ENCODE measurements around the gene PTPRJ. TPM values are rescaled to one million over a fixed set of nuclear protein-coding genes. Genes with fewer than 3 reads are reported as not detected.

The PTPRJ gene
- total RNA-seq, 1 donor from 2014 or later, result 18.6 TPM

DNA sequence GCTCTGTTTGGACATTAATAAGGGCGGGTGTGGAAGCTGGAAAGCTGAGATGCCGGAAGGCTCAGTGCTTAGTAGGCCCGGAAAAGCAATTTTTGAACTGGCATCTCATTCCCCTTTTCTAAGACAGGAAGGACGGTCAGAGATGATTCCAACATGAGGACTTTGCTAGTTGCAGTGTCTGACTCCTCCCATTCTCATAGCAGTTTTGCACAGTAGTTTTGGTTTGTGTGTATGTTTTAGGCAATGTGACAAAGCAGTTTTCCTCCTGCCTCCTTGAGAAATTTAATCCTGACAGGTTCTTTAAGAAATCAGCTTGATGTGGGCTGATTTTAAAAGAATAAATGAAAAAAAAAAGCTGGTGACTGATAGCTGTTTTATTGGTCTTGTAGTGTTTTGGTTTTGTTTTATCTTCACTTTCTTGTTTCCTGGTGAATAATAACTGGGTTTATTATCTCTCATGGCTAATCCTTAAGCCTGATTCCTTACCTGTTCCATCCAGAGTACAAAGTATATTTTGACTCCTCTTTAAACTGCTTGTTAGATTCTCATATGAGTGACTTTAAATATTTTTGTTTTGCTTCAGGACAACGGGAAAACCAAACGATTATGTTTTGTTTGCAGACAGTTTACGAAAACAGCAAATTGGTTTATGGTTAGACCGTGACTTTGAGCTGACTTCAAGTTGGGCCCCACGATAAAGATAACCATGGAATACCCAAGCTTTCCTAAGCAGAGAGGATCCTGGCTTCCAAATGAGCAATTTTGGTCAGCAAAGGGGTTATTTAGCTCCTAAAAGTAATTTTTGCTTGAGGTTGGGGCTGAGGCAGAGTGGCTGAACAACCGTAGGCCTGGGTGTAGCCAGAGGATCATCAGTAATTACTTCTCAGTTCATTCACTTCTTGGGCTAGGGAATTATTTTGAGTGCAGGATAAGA is 3.4 kb downstream of the PTPRJ start:
- DNase-seq (ENCODE audit: extremely low spot score, unreplicated experiment), result no peak
- H3K4me1 Mint-ChIP-seq (ENCODE audit: unreplicated experiment), result peaks cover 39% of the 10 kb centered on the region
- H3K27me3 Mint-ChIP-seq, result peaks cover 3% of the 10 kb centered on the region
- no peaks in the 10 kb centered on the region for H3K36me3 Mint-ChIP-seq
- no peaks in the 10 kb centered on the region for H3K9me3 Mint-ChIP-seq
- TF ChIP-seq, protein P1, sequence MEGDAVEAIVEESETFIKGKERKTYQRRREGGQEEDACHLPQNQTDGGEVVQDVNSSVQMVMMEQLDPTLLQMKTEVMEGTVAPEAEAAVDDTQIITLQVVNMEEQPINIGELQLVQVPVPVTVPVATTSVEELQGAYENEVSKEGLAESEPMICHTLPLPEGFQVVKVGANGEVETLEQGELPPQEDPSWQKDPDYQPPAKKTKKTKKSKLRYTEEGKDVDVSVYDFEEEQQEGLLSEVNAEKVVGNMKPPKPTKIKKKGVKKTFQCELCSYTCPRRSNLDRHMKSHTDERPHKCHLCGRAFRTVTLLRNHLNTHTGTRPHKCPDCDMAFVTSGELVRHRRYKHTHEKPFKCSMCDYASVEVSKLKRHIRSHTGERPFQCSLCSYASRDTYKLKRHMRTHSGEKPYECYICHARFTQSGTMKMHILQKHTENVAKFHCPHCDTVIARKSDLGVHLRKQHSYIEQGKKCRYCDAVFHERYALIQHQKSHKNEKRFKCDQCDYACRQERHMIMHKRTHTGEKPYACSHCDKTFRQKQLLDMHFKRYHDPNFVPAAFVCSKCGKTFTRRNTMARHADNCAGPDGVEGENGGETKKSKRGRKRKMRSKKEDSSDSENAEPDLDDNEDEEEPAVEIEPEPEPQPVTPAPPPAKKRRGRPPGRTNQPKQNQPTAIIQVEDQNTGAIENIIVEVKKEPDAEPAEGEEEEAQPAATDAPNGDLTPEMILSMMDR (conservative IDR thresholded peaks at IDR 0.05), result no peak
- H3K27ac Mint-ChIP-seq, result peak overlapping the region; percentile 50
- H3K4me3 Mint-ChIP-seq, result peak overlapping the region; percentile 77

DNA sequence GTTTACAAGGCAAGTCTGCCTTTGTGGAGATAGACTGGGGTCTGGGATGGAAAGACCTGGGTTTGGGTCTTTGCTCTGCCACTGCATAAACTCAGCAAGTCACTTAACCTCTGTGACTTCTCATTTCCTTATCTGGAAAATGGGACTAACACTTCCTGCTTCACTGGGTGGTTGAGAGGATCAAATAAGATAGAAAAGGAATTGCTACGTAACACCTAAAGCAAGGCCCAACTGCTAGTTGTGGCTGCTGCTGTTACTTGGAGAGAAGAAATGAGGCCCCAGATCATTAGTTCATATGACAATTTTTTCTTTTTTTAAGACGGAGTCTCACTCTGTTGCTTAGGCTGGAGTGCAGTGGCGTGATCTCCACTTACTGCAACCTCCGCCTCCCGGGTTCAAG is 5.9 kb downstream of the PTPRJ start:
- Mint-ChIP-seq H3K4me3 (peak overlapping the region; percentile 58), H3K36me3 (no peaks in the 10 kb centered on the region), H3K27me3 (no peaks in the 10 kb centered on the region), H3K27ac (peak overlapping the region; percentile 59), H3K9me3 (no peaks in the 10 kb centered on the region), H3K4me1 (ENCODE audit: unreplicated experiment) (peaks cover 40% of the 10 kb centered on the region)
- DNase-seq (ENCODE audit: extremely low spot score, unreplicated experiment), result no peak
- TF ChIP-seq, protein P1 (conservative IDR thresholded peaks at IDR 0.05), result no peak

DNA sequence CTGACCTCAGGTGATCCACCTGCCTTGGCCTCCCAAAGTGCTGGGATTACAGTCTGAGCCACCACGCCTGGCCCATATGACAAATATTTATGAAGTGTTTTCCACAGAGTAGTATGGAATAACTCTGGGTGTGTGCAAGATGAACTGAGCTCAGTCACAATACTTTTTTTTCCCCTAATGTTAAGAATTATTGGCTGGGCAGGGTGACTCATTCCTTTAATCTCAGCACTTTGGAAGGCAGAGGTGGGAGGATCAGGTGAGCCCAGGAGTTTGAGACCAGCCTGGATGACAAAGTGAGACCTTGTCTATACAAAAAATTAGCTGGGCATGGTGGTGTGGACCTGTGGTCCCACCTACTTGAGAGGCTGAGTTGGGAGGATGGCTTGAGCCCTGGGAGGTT is 6.4 kb downstream of the PTPRJ start:
- peaks cover 45% of the 10 kb centered on the region for H3K4me1 Mint-ChIP-seq (ENCODE audit: unreplicated experiment)
- peak overlapping the region; percentile 58 for H3K4me3 Mint-ChIP-seq
- H3K27ac Mint-ChIP-seq, result peak overlapping the region; percentile 59
- TF ChIP-seq, protein P1 (conservative IDR thresholded peaks at IDR 0.05), result no peak
- no peaks in the 10 kb centered on the region for H3K27me3 Mint-ChIP-seq
- no peaks in the 10 kb centered on the region for H3K9me3 Mint-ChIP-seq
- no peaks in the 10 kb centered on the region for H3K36me3 Mint-ChIP-seq
- no peak for DNase-seq (ENCODE audit: extremely low spot score, unreplicated experiment)

DNA sequence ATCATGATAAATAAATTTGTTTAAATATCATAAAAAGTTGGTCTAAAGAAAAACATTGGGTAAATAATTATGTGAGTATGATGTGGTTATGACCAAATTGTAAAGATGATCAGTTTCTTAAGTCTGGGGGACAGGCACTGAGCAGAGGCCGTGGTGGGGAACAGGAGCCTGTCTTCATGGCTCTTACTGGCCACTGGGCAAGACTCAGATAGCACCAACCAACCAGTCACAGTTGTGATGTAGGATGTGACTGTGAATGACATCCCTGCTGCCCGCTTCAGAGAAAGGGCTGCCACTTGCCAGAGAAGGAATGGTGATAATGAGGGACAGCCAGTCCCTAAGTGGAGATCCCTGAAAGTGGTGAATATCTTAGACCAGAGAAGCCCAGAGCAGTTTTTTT is 7.0 kb downstream of the PTPRJ start:
- TF ChIP-seq, protein P1 (conservative IDR thresholded peaks at IDR 0.05), result no peak
- no peak for DNase-seq (ENCODE audit: extremely low spot score, unreplicated experiment)
- Mint-ChIP-seq H3K27me3 (no peaks in the 10 kb centered on the region), H3K27ac (peak overlapping the region; percentile 53), H3K36me3 (no peaks in the 10 kb centered on the region), H3K4me1 (ENCODE audit: unreplicated experiment) (peaks cover 45% of the 10 kb centered on the region), H3K4me3 (no peak overlapping the region), H3K9me3 (no peaks in the 10 kb centered on the region)

DNA sequence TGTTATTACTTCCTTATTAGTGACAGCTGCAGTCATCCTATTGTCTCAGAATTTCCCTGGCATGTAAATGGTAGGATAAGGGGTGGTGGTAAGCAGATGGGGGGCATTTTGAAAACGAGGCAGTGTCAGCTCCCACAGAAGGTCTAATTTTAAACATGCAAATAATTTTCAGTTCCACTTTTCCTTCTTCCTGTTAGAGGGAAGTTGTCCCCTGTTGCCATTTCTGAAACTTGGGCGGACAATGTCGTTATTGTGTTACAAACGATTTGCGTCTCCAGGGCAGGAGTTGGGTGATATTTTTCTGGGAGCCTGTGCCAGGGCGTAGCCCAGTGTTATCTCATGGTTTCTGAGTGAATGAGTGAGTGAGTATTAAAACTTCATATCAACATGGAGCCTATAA is 7.4 kb downstream of the PTPRJ start:
- Mint-ChIP-seq H3K4me1 (ENCODE audit: unreplicated experiment) (peaks cover 44% of the 10 kb centered on the region), H3K36me3 (no peaks in the 10 kb centered on the region), H3K9me3 (no peaks in the 10 kb centered on the region), H3K27me3 (no peaks in the 10 kb centered on the region), H3K4me3 (no peak overlapping the region), H3K27ac (peak overlapping the region; percentile 53)
- TF ChIP-seq, protein P1 (conservative IDR thresholded peaks at IDR 0.05), result no peak
- DNase-seq (ENCODE audit: extremely low spot score, unreplicated experiment), result no peak

Data from type B pancreatic cell (in vitro differentiated cells).